Sigmoid colon (tissue), 7 donors: ENCODE measurements around the gene S1PR4. TPM values are rescaled to one million over a fixed set of nuclear protein-coding genes. Genes with fewer than 3 reads are reported as not detected.
"Not testable (repeated sequence)": the region's sequence is repeated elsewhere in the genome, so short reads cannot be mapped to it uniquely, and the experiment has no call there.

Experiments
- DNase-seq: peaks from one replicate; pipeline ENCODE4 v3.0.0-alpha.2; 2019
- H3K27ac ChIP-seq, 4 donors: fragments of 200-600 bp; sonication (generic); one replicate each; pipeline ENCODE4 v1.5.1; 2016 to 2019; ENCODE audit warnings: mild to moderate bottlenecking in 1 of 4
- H3K27me3 ChIP-seq, 3 donors: fragments of 200-600 bp; sonication (generic); one replicate each; pipeline ENCODE4 v1.5.1; 2019; ENCODE audit warnings: mild to moderate bottlenecking in 1 of 3
- H3K36me3 ChIP-seq, 4 donors: fragments of 200-600 bp; sonication (generic); one replicate each; pipeline ENCODE4 v1.5.1; 2016 to 2019
- H3K4me1 ChIP-seq, 4 donors: fragments of 200-600 bp; sonication (generic); one replicate each; pipeline ENCODE4 v1.5.1; 2017 to 2019
- H3K4me3 ChIP-seq, 4 donors: fragments of 200-600 bp; sonication (generic); one replicate each; pipeline ENCODE4 v1.5.1; 2017 to 2019; ENCODE audit warnings: mild to moderate bottlenecking in 2 of 4, moderate library complexity in 1 of 4
- H3K9me3 ChIP-seq, 4 donors: fragments of 200-600 bp in 3 of 4; sonication (generic) in 3 of 4; one replicate each; pipeline versions ENCODE4 v1.5.1 to v1.6.1; 2013 to 2019
- CTCF ChIP-seq, 4 experiments: fragments of 450-650 bp in 3 of 4; fragments of 200-600 bp in 1 of 4; IDR thresholded peaks; one replicate each; pipeline ENCODE4 v1.5.1; 2016 to 2019; ENCODE audit warnings: antibody characterized with exemption in 4 of 4, mild to moderate bottlenecking in 3 of 4, moderate library complexity in 2 of 4
- EP300 ChIP-seq, 4 donors: sonication (generic); formaldehyde crosslinking; IDR thresholded peaks; one replicate each; pipeline ENCODE4 v1.6.1; 2017; ENCODE audit warnings: antibody characterized with exemption in 4 of 4
- POLR2A ChIP-seq, 2 donors: fragments of 450-650 bp; IDR thresholded peaks; one replicate each; pipeline ENCODE4 v1.6.1; 2016; ENCODE audit warnings: antibody characterized with exemption in 2 of 2, mild to moderate bottlenecking in 2 of 2, moderate library complexity in 2 of 2
- POLR2AphosphoS5 ChIP-seq, 4 donors: sonication (generic); formaldehyde crosslinking; IDR thresholded peaks; one replicate each; pipeline ENCODE4 v1.6.1; 2017; ENCODE audit warnings: antibody characterized with exemption in 4 of 4
- WGBS, 2 donors: extraction: QIAGEN DNeasy Blood & Tissue Kit; methylation state at CpG; one replicate each; pipeline ENCODE4 v1.1.7; 2013; 5-methylcytosine and 5-hydroxymethylcytosine counted together
- intact Hi-C: fragments of 100-400 bp; cut with DNase I; formaldehyde crosslinking; loops from one replicate; pipeline ENCODE4 v1.15.1; 2023
- polyA plus RNA-seq, 3 donors: library from polyadenylated mRNA; stranded (reverse); fragments of 200-250 nt; gene quantifications; one replicate each; pipeline ENCODE4 v1.2.3, GENCODE V29; 2013
- total RNA-seq, 4 donors: library from RNA; depleted of rRNA; stranded (reverse); fragments of >200 nt; gene quantifications; one replicate each; pipeline ENCODE4 v1.1.0, GENCODE V29; 2016
- donor health status: healthy with polysubstance abuse.
- donor health status: Bipolar disorder and iron deficiency.
- donor health status: healthy.

S1PR4 gene
- total and polyA plus RNA-seq, 7 donors = 0.33 to 24.4 (median 0.60) TPM; not detected in 2

GRCh38 chr19:3163230-3163886, 15.2 kb upstream of the S1PR4 start:
- H3K9me3 ChIP-seq = no peaks in the 10 kb centered on the region
- peak; percentile 76 to 95 (median 88) for TF ChIP-seq CTCF (IDR thresholded peaks at IDR 0.05)
- no peak for TF ChIP-seq EP300 (IDR thresholded peaks at IDR 0.05)
- H3K4me1 ChIP-seq = peaks cover 0 to 5% (median 2%) of the 10 kb centered on the region in 4 donors
- no peaks in the 10 kb centered on the region for H3K36me3 ChIP-seq
- no peak overlapping the region for H3K27ac ChIP-seq
- intact Hi-C loops = loop anchor here (2.0 to 5.0 kb wide), 3 partner anchors 86 to 277 kb away; no protein-coding TSS in a partner anchor
- peak; percentile 82 for DNase-seq
- H3K4me3 ChIP-seq = no peak overlapping the region
- 9 to 29% methylated on average over 27 of the region's 27 CpGs for WGBS, 2 donors
- H3K27me3 ChIP-seq = no peaks in the 10 kb centered on the region

- H3K4me3 ChIP-seq = no peak overlapping the region
- no peaks in the 10 kb centered on the region for H3K27me3 ChIP-seq
- 22 to 62% methylated on average over 7 of the region's 7 CpGs for WGBS, 2 donors
- H3K36me3 ChIP-seq = no peaks in the 10 kb centered on the region
- TF ChIP-seq EP300 (IDR thresholded peaks at IDR 0.05) = no peak
- no peak for TF ChIP-seq POLR2A (IDR thresholded peaks at IDR 0.05)
- no peak for TF ChIP-seq CTCF (IDR thresholded peaks at IDR 0.05)
- TF ChIP-seq POLR2AphosphoS5 (IDR thresholded peaks at IDR 0.05) = no peak
- intact Hi-C loops = loop anchor here (2.0 to 5.0 kb wide), 3 partner anchors 87 to 277 kb away; no protein-coding TSS in a partner anchor
- DNase-seq = no peak
- H3K4me1 ChIP-seq = peaks cover 0 to 5% (median 2%) of the 10 kb centered on the region in 4 donors
- no peaks in the 10 kb centered on the region for H3K9me3 ChIP-seq
- no peak overlapping the region for H3K27ac ChIP-seq
Observed at GRCh38 chr19:3163943-3164342, 14.6 kb upstream of the S1PR4 start.

GRCh38 chr19:3167533-3168272, 10.9 kb upstream of the S1PR4 start:
- TF ChIP-seq EP300 (IDR thresholded peaks at IDR 0.05) (no peak), CTCF (IDR thresholded peaks at IDR 0.05) (no peak), POLR2A (IDR thresholded peaks at IDR 0.05) (no peak), POLR2AphosphoS5 (IDR thresholded peaks at IDR 0.05) (no peak)
- WGBS, 2 donors = 74 to 80% methylated on average over 13 of the region's 13 CpGs
- Histone ChIP-seq H3K27ac (no peak overlapping the region), H3K4me1 (peaks cover 0 to 5% (median 2%) of the 10 kb centered on the region in 4 donors), H3K4me3 (no peak overlapping the region), H3K27me3 (no peaks in the 10 kb centered on the region), H3K9me3 (no peaks in the 10 kb centered on the region), H3K36me3 (no peaks in the 10 kb centered on the region)
- intact Hi-C loops = no loop called here
- no peak for DNase-seq

GRCh38 chr19:3171894-3172672, 6.5 kb upstream of the S1PR4 start:
- WGBS, 2 donors = 75 to 84% methylated on average over 15 of the region's 15 CpGs
- no peak overlapping the region for H3K27ac ChIP-seq
- H3K4me3 ChIP-seq = no peak overlapping the region
- no peaks in the 10 kb centered on the region for H3K36me3 ChIP-seq
- intact Hi-C loops = no loop called here
- H3K9me3 ChIP-seq = no peaks in the 10 kb centered on the region
- no peaks in the 10 kb centered on the region for H3K27me3 ChIP-seq
- H3K4me1 ChIP-seq = no peaks in the 10 kb centered on the region
- TF ChIP-seq CTCF (IDR thresholded peaks at IDR 0.05) (no peak), EP300 (IDR thresholded peaks at IDR 0.05) (no peak), POLR2A (IDR thresholded peaks at IDR 0.05) (no peak), POLR2AphosphoS5 (IDR thresholded peaks at IDR 0.05) (no peak)
- no peak for DNase-seq

GRCh38 chr19:3172673-3173000, 5.9 kb upstream of the S1PR4 start:
- H3K27me3 ChIP-seq, H3K27ac ChIP-seq, intact Hi-C loops, H3K9me3 ChIP-seq, H3K36me3 ChIP-seq, H3K4me1 ChIP-seq, DNase-seq, H3K4me3 ChIP-seq: not testable (repeated sequence)
- 73 to 85% methylated on average over 6 of the region's 6 CpGs for WGBS, 2 donors
